Central memory CD4-positive, alpha-beta T cell (primary cell): Measurements from ENCODE around the gene KRTAP1-5.
"Not testable (repeated sequence)": the region's sequence is repeated elsewhere in the genome, so short reads cannot be mapped to it uniquely, and the experiment has no call there.

Source experiments
- DNase-seq: peaks from one replicate; pipeline ENCODE4 v3.0.0; 2022
- total RNA-seq, 3 experiments: gene quantifications; one replicate each; lab custom pipeline; 2026; lab: John Stamatoyannopoulos, UW

The KRTAP1-5 gene, protein sequence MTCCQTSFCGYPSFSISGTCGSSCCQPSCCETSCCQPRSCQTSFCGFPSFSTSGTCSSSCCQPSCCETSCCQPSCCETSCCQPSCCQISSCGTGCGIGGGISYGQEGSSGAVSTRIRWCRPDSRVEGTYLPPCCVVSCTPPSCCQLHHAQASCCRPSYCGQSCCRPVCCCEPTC
- total RNA-seq: 0 to 0.04 (median 0) reads per million in 3 experiments

DNA sequence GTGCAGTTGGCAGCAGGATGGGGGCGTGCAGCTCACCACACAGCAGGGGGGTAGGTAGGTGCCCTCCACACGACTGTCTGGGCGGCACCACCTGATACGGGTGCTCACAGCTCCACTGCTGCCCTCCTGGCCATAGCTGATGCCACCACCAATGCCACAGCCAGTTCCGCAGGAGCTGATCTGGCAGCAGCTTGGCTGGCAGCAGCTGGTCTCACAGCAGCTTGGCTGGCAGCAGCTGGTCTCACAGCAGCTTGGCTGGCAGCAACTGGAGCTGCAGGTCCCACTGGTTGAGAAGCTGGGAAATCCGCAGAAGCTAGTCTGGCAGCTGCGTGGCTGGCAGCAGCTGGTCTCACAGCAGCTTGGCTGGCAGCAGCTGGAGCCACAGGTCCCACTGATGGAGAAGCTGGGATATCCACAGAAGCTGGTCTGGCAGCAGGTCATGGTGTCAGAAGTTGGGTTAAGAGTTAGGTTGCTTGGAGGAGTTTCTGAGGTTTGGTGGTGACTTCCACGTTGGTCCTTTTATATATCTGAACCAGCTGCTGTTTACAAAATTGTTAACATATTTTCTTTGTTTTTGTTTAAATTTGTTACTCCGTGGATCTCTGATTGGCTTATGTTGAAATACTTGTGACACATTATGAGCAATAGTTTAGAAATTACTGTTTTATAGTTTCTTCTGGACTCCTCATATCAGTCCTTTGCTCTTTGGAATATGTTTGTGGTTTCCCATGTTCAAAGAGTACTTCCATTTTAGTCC is at the start of gene KRTAP1-5:
Gene KRTAP1-5 (minus strand): TSS at position 494 of the 757 bp plus-strand sequence. CDS start 53 bp downstream, at position 441.
- no peak for DNase-seq

DNA sequence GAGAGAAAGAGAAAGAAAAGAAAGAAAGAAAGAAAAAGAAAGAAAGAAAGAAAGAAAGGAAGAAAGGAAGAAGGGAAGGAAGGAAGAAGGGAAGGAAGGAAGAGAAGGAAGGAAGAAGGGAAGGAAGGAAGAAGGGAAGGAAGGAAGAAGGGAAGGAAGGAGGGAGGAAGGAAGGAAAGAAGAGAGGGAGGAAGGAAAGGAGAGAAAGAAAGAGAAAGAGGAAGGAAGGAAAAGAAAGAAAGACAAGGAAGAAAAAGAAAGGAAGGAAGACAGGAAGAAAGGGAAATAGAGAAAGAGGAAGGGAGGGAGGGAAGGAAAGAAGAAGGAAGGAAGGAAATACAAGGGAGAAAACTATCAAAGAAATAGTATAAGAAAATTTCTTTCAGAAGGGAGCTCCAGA is 49.8 kb upstream of the KRTAP1-5 start:
- no peak for DNase-seq

DNA sequence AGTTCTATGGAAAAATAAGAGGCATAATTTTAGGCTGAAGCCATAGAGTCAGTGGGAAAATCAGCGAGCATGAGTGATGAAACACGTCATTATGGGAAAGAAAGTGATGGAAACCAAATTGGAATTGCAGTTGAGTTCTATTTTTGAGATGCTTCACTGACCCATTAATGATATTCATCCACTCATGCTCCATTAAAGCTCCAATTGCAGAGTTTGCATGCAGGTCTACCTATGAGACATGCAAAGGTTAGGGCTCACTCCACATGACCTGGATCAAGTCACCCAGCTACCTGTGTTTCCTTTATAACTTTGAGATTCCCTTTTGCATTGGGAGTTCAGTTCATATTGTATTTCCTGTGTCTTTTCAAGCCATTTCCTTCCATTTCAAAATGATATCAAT is 46.7 kb upstream of the KRTAP1-5 start:
- no peak for DNase-seq

DNA sequence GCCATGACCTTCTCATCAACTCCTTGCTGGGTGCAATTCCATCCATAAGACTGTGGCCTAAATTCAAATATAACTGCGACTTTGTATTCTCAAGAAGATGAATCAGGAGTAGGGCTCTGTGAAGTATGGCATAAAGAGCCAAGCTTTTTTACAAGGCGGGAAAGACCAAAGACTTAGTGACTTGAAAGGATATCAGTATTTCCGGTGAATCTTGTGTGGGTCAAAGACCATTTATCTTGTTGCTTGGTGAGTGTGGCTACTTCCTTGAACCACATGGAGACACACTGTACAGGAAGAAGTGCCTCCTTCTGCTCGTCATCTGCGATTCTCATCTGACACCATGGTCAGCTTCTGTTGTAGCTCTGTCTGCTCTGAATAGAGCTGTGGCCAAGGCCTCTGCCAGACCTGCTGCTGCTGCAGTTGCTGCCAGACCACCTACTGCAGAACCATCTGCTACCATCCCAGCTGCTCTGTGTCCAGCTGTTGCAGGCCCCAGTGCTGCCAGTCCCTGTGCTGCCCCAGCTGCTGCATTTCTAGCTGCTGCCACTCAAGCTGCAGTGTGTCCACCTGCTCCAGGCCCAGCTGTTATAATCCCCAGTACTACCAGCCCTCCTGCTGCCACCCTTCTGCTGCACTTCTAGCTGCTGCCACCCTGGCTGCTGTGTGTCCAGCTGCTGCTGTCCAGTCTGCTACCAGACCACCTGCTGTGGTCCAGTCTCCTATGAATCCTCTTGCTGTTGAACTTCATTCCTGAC is 44.8 kb upstream of the KRTAP1-5 start:
- DNase-seq: no peak

DNA sequence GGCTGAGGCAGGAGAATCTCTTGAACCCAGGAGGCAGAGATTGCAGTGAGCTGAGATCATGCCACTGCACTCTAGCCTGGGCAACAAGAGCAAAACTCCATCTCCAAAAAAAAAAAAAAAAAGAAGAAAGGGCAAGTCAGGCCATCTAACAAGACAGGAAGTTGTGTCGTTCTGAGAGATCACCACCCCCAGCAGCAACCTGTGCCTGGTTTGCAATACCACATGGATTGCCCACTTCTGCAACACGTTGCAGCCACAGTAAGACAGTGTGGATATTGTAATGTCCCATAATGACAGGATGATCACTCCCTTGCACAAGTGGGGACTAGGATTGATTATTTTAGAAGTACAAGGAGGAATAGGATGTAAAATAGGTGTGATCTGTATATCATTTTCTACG is 42.0 kb upstream of the KRTAP1-5 start:
- DNase-seq: no peak

DNA sequence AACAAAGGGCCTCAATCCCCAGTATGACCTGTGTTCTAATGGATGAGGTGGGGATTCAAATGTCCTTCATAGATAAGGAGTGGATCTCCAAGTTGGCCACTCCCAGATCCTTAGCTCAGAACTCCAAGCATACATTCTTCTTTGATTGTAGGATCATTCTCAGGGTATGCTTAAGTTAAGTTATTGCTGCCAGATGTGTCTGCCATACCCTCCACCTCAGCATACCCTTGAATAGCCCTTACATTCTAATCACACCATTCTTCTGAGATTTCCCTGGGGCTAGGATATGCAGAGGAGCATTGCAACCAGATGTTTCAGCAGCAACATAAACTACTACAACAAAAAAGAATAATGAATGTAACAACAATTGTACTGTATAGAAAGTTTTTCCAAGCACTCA is 40.3 kb upstream of the KRTAP1-5 start:
- DNase-seq: no peak

DNA sequence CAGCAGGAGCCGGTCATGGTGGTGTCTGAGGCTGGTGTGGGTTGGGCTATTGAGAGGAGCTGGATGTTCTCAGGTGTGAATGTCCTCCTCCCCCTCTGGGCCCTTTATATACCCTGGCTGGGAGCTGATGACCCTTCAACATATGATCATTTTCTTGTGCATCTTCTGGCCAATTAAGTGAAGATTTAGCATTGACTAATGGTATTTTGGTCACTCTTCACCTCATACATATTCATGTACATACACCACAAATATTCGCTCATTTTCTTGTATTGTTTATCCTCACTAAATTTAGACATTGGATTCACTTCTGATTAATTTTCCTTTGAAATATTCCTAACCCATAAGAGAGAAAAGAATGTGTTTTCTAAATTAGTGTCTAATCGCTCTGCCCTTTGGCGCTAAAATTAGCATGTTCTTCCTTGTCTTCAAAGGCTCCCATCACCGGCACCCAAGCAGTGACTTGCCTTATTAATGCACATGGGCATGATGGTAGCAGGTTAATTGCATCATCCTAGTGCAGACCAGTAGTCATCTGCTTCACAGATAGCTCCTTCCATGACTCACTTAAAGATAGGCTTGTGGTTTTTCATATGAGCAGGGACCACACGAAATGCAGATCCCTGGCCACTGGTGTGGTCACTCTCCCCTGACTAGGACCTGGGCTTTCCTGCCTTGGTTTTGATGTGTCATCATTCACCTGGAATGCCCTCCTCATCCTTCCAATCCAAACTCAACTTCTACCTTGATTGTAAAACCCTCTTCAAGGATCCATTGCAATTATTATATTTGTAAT is 39.0 kb upstream of the KRTAP1-5 start, which contains the start of gene KRTAP2-4:
Gene KRTAP2-4 (minus strand): TSS at position 51 of the 796 bp plus-strand sequence. CDS start 34 bp downstream, at position 17.
- no peak for DNase-seq

DNA sequence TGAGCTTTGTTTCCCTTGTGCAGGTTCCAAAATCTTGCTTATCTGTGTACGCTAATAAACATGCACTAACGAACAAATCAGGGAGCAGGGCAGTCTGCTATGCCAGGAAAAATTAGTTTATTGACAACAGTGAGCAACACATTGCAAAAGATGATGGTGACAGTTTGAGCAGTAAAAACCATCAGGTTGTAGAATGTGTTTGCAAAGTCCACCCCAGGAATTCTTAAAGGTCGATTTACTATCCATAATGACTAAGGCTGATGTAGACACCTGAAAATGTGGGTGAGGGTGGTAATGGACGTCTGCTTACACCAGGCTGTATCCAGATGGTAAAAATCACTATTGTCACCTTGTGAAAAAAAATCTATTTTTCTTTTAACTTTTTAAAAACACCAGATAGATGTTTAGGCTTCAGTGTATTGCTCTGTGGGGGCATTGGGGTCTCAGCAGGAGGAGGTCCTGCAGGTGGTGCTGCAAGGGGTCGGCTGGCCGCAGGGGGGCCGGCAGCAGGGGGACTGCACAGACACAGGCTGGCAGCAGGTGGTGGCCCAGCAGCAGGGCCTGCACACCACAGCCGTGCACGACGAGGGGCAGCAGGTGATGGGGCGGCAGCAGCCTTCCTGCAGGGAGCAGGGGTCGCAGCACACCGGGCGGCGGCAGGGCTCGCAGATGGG is 38.1 kb upstream of the KRTAP1-5 start:
- not testable (repeated sequence) for DNase-seq

DNA sequence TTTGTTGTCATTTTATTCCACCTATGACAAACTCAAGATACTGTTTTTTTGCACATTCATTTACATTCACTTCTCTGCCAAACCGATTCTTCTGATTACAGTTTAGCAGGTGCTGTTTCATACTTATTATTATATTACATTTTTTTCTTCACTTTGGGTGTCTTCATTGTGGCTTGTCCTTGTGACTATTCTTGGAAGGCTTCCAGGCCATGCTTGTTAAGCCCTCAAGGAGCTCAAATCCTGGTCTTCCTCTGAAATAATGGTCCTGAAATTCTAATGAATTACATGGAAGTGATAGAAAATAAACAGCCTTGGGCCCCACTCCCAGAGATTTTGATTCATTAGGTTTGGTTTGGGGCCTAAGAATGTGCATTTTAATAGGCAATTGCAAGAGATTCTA is 37.3 kb upstream of the KRTAP1-5 start:
- DNase-seq: no peak

DNA sequence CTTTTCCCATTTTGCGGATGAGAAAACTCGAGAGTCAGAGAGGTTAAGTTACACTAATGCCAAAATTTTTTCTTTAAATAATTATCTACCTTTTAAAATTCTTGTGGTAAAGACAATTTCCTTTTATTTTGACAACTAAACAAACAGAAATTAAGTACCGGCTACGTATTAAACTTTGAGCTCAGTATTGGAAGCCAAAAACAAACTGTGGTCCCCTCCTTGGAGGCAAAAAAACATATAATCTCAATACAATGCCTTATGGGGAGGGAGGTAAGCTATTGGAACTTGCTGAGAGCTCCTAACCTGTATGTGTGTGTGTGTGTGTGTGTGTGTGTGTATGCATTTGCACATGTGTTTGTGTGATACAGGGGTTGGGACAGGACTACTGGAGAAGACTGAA is 36.4 kb upstream of the KRTAP1-5 start:
- no peak for DNase-seq

DNA sequence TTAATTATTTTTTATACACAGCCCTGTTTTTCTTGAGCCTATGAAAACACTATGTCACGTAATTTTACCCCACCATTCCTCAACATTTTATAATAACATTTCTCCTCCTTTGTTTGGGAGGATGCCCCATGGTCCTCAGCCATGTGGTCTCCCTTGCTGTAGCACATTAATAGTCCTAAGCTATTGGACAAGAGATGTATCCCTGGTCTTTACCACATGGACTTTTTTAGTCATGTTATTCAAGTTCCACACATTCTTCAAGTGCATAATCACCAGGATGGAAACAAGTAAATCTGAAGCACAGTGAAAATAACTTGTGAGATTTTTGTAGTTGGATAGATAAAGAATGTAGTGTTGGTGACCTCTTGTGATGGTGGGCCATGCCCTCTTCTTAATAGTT is 35.0 kb upstream of the KRTAP1-5 start:
- no peak for DNase-seq

DNA sequence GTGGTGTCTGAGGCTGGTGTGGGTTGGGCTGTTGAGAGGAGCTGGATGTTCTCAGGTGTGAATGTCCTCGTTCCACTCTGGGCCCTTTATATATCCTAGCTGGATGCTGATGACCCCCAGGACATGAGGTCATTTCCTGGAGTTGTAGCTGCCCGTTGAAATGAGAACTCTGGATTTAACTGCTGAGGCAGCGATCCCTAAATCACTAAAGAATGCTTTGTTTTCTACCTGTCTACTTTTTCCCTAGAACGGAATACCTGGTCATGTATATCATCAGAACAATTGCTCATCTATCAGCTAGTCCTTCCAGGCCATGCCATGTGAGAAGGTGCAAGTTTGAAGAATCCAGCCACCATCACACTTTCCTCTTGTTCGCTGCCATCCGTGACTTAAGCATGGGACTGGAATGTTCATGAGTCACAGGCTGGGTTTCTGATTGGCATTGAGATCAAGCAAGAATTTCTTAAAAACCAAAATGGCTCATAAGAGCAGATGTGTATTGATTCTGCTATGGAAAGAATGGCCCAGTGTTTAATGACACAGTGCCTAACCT is 33.1 kb upstream of the KRTAP1-5 start, which contains the start of gene KRTAP2-3:
Gene KRTAP2-3 (minus strand): TSS at position 63 of the 553 bp plus-strand sequence. CDS start 64 bp downstream, outside the sequence.
- DNase-seq: no peak

DNA sequence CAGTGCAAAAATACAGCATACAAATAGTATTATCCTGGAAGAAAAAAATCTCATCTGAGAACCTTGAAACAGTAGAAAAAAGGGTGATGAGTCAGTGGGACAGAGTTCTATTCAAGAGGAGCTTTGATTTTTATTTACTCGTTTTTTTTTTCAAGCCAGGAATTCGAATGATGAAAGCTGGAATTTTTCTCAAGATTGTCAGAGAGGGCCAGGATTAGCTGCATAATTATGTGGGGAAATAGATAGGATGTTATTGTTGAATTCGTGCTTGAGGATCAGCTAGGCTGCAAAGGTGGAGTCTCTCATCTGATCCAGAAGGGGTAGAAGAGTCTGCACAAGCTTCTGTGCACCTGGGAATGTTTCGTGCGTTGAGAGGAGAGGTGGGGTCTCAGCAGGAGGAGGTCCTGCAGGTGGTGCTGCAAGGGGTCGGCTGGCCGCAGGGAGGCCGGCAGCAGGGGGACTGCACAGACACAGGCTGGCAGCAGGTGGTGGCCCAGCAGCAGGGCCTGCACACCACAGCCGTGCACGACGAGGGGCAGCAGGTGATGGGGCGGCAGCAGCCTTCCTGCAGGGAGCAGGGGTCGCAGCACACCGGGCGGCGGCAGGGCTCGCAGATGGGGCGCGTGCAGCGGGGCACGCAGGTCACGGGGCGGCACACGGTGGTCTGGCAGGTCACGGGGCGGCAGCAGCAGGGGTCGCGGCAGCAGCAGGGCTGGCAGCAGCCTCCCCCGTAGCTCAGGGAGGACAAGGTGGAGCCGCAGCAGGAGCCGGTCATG is 32.5 kb upstream of the KRTAP1-5 start:
- DNase-seq: not testable (repeated sequence)

DNA sequence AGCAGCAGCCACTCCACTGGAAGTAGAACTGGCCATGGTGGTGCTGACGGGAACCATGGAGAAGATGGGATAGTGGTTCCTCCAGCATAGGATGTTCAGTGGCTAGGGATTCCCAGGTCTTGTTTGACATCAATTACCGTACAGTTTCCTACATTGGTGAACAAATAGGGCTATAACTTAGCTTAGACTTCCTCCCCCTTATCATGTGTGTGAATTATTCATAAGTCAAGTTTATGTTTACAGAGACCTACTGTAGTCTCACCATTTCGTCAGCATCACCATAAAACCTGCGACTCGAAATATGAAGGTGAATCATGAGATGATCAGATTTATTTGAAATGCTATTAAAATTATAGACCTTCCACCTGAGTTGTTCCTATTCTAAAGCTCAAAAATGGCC is 31.7 kb upstream of the KRTAP1-5 start:
- DNase-seq: no peak

DNA sequence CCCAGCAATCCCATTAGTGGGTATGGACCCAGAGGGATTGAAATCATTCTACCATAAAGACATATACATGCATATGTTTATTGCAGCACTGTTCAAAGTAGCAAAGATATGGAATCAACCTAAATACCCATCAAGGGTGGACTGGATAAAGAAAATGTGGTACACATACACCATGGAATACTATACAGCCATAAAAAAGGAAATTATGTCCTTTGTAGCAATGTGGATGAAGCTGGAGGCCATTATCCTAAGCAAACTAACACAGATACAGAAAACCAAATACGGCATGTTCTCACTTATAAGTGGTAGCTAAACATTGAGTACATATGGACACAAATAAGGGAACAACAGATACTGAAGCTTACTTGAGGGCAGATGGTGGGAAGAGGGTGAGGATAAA is 30.5 kb upstream of the KRTAP1-5 start:
- DNase-seq: no peak

DNA sequence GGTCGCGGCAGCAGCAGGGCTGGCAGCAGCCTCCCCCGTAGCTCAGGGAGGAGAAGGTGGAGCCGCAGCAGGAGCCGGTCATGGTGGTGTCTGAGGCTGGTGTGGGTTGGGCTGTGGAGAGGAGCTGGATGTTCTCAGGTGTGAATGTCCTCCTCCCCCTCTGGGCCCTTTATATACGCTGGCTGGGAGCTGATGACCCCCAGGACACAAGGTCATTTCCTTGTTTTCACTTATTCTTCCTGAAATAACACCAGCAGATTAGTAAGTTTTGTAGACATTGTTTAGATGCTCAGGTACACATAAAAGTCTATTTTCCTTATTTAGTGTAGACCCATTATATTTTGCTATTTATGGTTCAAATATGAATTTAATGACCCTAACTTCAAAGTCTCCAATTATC is 28.1 kb upstream of the KRTAP1-5 start, which contains the start of gene KRTAP2-2:
Gene KRTAP2-2 (minus strand): TSS at position 101 of the 400 bp plus-strand sequence. CDS start 19 bp downstream, at position 82.
- not testable (repeated sequence) for DNase-seq

DNA sequence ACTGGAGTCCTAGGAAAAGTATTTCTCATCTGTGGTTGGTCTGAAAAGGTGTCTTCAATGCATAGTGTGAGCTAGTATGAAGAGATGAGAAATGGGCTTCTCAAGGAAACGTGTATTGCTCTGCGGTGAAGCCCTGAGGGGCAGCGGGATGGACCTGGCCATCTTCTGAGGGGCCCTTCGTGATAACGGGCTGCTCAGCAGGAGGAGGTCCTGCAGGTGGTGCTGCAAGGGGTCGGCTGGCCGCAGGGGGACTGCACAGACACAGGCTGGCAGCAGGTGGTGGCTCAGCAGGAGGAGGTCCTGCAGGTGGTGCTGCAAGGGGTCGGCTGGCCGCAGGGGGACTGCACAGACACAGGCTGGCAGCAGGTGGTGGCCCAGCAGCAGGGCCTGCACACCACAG is 27.5 kb upstream of the KRTAP1-5 start:
- not testable (repeated sequence) for DNase-seq

DNA sequence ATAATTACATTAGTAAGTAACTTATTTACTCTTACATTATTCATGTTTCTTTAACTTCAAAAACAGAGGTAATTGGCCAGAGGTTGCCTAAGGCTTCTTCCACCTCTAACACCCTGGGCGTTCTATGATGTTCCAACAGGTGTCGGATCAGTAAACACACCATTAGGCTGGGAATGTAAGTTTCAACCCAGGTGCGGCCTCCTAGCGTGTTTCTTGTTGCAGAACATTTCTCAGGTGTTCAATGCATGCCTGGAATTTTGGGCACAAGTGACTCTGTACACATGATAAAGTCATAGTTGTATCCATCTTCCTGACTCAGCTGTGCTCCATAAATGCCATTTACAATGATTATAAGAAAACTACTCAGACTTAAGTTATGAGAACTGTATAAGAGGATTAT is 27.0 kb upstream of the KRTAP1-5 start:
- DNase-seq: no peak

DNA sequence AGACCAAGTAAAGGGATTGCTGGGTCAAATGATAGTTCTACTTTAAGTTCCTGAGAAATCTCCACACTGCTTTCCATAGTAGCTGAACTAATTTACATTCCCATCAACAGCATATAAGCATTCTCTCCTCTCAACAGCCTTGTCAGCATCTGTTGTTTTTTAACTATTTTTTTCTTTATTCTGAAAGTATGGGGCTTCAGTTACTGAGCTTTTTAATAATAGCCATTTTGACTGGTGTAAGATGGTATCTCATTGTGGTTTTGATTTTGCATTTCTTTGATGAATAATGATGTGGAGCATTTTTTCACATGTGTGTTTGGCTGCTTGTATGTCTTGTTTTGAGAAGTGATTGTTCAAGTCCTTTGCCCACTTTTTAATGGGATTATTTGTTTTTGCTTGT is 25.6 kb upstream of the KRTAP1-5 start:
- DNase-seq: no peak

DNA sequence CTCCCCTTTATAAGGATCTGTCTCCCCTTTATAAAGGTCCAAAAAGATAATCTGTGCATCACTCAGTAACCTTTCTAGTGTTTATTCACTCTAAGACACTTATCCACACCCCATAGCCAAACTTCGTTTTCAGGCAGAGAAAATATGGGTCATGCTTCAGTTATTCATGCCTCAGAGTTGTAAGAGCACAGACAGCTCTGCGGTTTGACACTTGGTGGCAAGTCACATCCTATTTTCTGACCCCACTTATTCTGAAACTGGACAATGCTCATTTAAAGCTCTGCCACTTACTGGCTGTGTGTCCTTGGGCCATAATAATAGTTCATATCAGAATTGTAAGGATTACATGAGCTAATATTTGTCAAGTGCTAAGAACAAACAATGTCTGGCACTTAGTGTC is 22.1 kb upstream of the KRTAP1-5 start:
- DNase-seq: no peak

DNA sequence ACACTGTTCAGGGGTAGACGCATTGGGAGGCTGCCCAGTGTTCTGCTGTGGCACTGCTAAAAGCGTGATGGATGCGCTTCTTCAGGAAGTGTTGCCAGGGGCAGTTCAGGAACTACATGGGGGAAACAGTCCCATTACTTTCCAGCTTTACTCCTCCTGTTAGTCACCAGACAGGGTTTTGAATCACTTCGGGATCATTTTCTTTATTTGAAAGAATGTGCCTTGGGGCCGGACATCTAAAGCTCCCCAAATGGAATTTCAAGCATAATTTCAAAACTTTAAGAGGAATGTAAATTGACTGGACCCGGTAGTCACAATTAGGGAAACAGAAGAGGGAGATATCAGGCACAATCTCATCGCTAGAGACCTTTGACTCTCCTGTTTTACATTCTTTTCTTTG is 21.4 kb upstream of the KRTAP1-5 start:
- DNase-seq: no peak
